HG02884 (cell line): ENCODE measurements around the gene PHEX.
"Not testable (repeated sequence)": the region's sequence is repeated elsewhere in the genome, so short reads cannot be mapped to it uniquely, and the experiment has no call there.

Source experiments
- ATAC-seq: cut with Tn5 transposase; IDR thresholded peaks from one replicate; pipeline ENCODE4 v1.9.1; 2021; ENCODE audit warnings: mild to moderate bottlenecking, moderate library complexity; ENCODE audit not compliant: unreplicated experiment

PHEX gene

GRCh38 chrX:22220941-22221340 is 188.8 kb downstream of the PHEX start:
- no peak for ATAC-seq

DNA sequence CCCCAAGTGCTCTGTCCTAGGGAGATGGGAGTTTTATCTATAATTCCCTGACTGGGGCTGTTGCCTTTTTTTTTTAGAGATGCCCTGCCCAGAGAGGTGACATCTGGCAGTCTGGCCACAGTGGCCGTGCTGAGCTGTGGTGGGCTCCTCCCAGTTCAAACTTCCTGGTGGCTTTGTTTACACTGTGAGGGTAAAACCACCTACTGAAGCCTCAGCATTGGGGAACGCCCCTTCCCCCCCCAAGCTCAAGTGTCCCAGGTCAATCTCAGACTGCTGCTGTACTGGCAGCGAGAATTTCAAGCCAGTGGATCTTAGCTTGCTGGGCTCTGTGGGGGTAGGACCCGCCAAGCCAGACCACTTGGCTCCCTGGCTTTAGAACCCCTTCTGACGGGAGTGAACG is 202.3 kb downstream of the PHEX start:
- ATAC-seq: no peak

DNA sequence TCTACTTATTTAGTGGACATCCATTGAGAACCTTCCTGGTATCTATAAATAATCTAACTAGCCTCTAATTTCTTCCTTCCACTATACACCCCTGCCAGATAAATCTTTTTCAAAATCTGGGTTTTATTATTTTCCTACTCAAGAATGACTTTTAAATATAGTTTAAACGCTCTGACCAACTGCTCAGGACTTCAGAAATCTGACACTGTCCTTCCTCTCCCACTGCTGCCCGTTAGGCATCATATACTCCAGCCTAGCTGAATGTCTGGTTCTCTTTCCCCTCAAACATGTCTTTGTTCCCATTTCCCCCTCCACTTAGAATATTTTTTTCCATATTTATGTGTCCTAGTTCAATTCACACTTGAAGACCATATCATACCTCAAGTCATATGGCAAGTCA is 205.4 kb downstream of the PHEX start:
- ATAC-seq: no peak

DNA sequence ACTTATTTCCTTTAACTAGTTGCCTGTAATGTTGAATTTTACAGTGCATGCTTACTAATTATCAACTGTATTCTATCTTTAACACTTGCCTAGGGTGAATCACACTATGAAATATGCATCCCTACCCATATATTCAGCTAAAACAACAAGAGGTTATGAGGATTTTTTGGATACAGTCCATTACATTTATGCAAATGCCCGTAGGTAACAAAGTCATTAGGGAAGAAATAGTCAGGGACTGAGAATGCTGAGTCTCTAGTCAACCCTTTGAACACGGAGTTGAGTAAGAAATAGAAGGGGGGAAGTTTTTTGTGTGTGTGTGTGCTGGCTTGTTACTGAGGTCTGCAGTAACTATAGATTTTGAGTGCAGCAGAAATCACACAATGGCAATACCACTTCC is 214.5 kb downstream of the PHEX start:
- no peak for ATAC-seq

DNA sequence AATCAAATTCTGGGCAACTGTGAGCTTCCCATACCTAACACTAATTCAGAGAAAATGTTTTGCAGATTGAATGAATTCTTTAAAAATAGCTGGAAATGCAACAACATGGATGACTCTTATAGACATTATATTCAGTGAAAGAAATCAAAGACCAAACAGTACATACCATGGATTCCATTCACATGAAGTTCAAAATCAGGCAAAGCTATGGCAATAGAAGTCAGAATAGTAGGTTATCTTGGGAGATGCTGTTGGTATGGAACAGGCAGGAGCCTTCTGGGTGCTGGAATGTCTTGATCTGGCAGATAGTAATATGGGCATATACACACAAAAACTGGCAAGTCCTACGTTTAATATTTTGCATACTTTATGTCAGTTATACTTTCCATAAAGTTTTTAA is 215.0 kb downstream of the PHEX start:
- no peak for ATAC-seq

DNA sequence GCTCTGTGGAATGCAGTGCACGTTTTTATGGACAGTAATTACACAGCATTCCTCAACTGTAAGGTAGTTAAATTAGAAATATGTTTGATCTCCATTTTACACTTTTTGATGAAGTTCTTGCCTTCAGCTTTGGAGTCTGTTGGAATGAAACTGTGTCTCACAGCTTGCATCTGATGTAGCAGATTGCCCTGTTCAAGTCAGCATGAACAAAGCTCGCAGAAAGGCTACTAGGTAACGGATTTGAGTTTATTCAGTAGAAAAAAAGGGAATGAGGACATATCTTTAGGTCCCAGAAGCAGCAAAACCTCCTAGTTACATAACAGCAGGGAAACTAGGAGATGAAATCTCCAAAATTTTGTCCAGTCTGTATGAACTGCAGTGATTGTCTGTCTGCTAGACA is 216.3 kb downstream of the PHEX start:
- ATAC-seq: no peak

- no peak for ATAC-seq
Observed at GRCh38 chrX:22249371-22249770, 217.2 kb downstream of the PHEX start.

GRCh38 chrX:22268706-22269105 is 236.6 kb downstream of the PHEX start:
- ATAC-seq: no peak

DNA sequence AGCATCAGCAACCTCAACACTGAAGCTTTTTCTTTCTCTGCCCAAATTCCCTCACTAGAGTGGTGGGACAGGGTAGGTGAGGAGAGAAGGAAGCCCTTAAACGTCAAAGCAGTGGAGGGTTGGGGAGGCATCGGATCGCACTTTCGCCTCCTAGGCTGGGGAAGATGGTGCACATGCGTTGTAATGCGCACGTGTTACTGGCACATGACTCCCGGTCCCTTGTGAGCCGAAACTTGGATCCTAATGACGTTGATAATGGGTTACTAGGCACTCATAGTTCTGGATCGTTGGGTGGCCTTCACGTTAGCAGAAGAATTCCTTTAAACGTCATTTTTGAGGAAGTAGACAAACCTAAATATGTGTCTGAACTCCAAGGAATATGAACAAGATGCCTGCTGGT is 240.5 kb downstream of the PHEX start, which contains the start of gene CBLL2:
Gene CBLL2, plus strand, starts transcription at position 301 of the 400 bp plus-strand sequence. Its CDS starts 79 bp downstream, at position 380.
- ATAC-seq: no peak

GRCh38 chrX:22273714-22274317 is 241.7 kb downstream of the PHEX start:
- no peak for ATAC-seq

DNA sequence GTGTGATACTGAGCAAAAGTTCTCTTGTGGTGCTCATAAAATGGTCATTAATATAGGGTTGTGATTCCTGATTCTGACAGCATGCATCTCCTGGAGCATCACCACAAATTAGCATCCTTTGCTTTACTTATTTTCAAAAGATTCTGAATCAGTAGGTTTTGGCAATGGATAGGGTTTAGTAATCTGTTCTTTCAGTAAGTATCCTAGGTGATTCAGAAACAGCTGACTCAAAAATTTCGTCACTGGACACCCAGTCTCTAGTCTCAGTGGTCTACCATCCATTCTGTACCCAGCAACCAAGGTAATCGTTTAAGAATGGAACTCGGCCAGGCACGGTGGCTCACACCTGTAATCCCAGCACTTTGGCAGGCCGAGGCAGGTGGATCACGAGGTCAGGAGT is 244.7 kb downstream of the PHEX start:
- ATAC-seq: no peak

DNA sequence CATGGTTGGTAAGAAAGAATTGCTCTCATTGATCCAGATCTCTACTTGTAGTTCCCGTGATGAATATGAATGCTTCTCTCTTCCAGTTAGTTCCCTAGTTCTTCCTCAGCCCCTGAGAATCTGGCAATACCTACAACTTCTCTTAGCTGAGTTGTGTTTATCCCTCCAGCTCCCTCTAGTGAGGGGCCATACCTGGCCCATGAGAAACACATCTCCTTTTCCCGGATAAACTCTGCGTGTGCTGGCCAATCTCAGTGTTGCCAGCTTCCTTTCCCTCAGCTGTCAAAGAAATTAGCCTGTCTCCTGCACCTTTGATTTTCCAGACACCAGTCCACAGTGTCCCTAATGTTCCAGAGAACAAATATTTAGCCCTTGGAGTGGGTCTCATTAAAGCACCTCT is 246.2 kb downstream of the PHEX start:
- no peak for ATAC-seq

GRCh38 chrX:22289209-22289608 is 257.1 kb downstream of the PHEX start:
- ATAC-seq: not testable (repeated sequence)

- no peak for ATAC-seq
Observed at GRCh38 chrX:22296871-22297270, 264.7 kb downstream of the PHEX start.

- ATAC-seq: peak; percentile 66
Observed at GRCh38 chrX:22300130-22300529, 268.0 kb downstream of the PHEX start.
